Breast epithelium (tissue), 3 donors: ENCODE results near the gene CACNA1E.
"Not testable (repeated sequence)": the region's sequence is repeated elsewhere in the genome, so short reads cannot be mapped to it uniquely, and the experiment has no call there.

ENCODE experiments used
- CTCF ChIP-seq, 3 donors: fragments of 450-650 bp; IDR thresholded peaks; one replicate each; pipeline ENCODE4 v1.5.1; 2016 to 2017; ENCODE audit warnings: antibody characterized with exemption in 3 of 3, mild to moderate bottlenecking in 3 of 3, moderate library complexity in 3 of 3
- POLR2A ChIP-seq: fragments of 450-650 bp; IDR thresholded peaks from one replicate; pipeline ENCODE4 v1.6.1; 2016; ENCODE audit warnings: antibody characterized with exemption, mild to moderate bottlenecking, moderate library complexity
- POLR2AphosphoS5 ChIP-seq, 3 donors: sonication (generic); formaldehyde crosslinking; IDR thresholded peaks; one replicate each; pipeline ENCODE4 v1.6.1; 2017; ENCODE audit warnings: antibody characterized with exemption in 3 of 3

DNA sequence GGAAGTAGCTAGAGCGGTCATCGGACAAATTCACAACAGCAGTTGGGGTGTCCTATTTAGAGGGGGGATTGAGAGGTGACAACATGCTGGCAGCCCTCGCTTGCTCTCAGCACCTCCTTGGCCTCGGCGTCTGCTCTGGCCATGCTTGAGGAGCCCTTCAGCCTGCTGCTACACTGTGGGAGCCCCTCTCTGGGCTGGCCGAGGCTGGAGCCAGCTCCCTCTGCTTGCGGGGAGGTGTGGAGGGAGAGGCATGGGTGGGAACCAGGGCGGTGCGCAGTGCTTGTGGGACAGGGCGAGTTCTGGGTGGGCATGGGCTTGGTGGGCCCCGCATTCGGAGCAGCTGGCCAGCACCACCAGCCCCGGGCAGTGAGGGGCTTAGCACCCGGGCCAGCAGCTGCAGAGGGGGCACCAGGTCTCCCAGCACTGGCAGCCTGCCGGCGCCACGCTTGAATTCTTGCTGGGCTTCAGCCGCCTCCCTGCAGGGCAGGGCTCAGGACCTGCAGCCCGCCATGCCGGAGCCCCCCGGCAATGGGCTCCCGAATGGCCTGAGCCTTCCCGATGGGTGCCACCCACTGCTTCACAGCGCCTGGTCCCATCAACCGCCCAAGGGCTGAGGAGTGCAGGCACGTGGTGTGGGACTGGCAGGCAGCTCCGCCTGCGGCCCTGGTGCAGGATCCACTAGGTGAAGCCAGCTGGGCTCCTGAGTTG, 349.0 kb downstream of the CACNA1E start:
- not testable (repeated sequence) for TF ChIP-seq CTCF (IDR thresholded peaks at IDR 0.05); POLR2AphosphoS5 (IDR thresholded peaks at IDR 0.05); POLR2A
